ENCODE results near the gene ELOVL7.

- TF ChIP-seq CTCF (IDR thresholded peaks at IDR 0.05; ENCODE audit: low read depth, low read length, missing input control) (no peak), JUND (IDR thresholded peaks at IDR 0.05) (no peak), HNF4A (conservative IDR thresholded peaks at IDR 0.05) (no peak), GABPA (IDR thresholded peaks at IDR 0.05 in 1 of 2, conservative IDR thresholded peaks at IDR 0.05 in 1 of 2) (no peak), TAF1 (conservative IDR thresholded peaks at IDR 0.05) (no peak), ATF3 (IDR thresholded peaks at IDR 0.05) (no peak), REST (IDR thresholded peaks at IDR 0.05) (no peak), MAX (IDR thresholded peaks at IDR 0.05) (no peak), ZBTB33 (IDR thresholded peaks at IDR 0.05) (no peak), RAD21 (IDR thresholded peaks at IDR 0.05) (no peak), YY1 (IDR thresholded peaks at IDR 0.05) (no peak), NR2F2 (IDR thresholded peaks at IDR 0.05) (no peak)
Observed at GRCh38 chr5:60826653-60827052, 17.4 kb downstream of the ELOVL7 start.
